ENCODE measurements around the gene RSPO4.

RSPO4 gene

DNA sequence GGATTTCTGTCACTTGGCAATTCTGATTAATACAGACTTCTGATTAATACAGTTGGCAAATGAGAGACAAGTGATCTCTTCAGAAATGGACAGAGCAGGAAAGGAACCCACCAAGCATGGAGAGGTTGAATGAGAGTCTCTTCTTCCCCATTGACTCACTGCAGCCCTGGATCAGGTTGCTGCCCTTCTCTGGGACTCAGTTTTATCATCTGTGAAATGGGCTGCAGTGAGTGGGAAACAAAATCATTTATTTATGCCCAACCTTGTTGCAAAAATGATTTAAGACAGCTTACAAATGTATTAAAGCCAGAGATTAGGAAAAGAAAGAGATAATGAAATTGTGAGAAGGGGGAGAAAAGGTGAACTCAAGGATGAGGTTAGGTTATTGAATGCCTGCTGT lies 20.8 kb upstream of the RSPO4 start:
- no peaks in the 10 kb centered on the region for H3K4me1 ChIP-seq (ENCODE audit: insufficient read depth, low read length)

DNA sequence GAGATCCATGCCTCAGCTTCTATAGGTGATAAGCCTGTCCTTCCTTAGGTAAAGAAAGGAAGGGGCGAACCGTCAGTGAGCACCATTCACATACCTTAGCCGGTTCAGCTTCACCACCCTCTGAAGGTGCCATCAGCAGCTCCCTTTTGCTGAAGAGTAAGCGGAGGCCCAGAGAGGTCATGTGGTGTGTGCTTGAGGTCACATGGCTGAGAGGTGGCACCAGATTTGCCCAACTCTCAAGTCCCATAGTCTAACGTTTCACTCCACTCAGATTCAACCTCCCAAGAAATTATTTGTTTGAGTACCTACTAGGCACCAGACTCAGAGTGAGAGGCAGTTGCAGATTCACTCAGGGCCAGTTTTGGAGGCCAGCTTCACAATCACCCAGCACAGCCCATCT lies 18.5 kb upstream of the RSPO4 start:
- Histone ChIP-seq H3K4me3 (ENCODE audit: low read length) (no peak overlapping the region), H3K4me1 (ENCODE audit: insufficient read depth, low read length) (no peaks in the 10 kb centered on the region), H3K36me3 (ENCODE audit: insufficient read depth, low read depth, low read length) (no peaks in the 10 kb centered on the region), H3K9me3 (ENCODE audit: insufficient read depth, low read depth, low read length) (no peaks in the 10 kb centered on the region), H3K9ac (ENCODE audit: low read depth, low read length) (no peak overlapping the region), H3K27me3 (ENCODE audit: insufficient read depth, low read length) (peaks cover 3% of the 10 kb centered on the region; the same call in 1 of the 2 replicates), H3K27ac (ENCODE audit: low read length) (no peak overlapping the region)

More for the DNA sequence above, 20.8 kb upstream of the RSPO4 start:
- 0 out of 2 replicates have a peak, but pooled peaks cover 3% of the 10 kb centered on the region for H3K27me3 ChIP-seq (ENCODE audit: insufficient read depth, low read length)
- no peak overlapping the region for H3K9ac ChIP-seq (ENCODE audit: low read depth, low read length)
- H3K9me3 ChIP-seq (ENCODE audit: insufficient read depth, low read depth, low read length): no peaks in the 10 kb centered on the region
- no peak overlapping the region for H3K27ac ChIP-seq (ENCODE audit: low read length)
- H3K36me3 ChIP-seq (ENCODE audit: insufficient read depth, low read depth, low read length): no peaks in the 10 kb centered on the region
- no peak overlapping the region for H3K4me3 ChIP-seq (ENCODE audit: low read length)

DNA sequence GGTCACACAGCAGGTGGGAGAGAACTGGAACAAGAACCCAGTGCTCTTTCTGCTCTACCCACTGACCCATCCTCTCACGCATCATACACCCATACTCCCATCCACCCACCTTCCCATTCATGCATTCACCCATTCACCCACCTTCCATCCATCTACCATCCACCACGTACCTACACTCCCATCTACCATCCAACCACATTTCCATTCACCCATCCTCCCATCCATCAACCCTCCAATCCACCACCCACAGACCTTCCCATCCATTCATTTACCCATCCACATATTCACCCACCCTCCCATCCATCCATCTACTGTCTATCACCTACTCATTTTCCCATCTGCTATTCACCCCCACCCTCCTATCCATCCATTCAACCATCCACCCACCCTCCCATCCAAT lies 17.2 kb upstream of the RSPO4 start:
- Histone ChIP-seq H3K9me3 (ENCODE audit: insufficient read depth, low read depth, low read length) (no peaks in the 10 kb centered on the region), H3K9ac (ENCODE audit: low read depth, low read length) (no peak overlapping the region), H3K36me3 (ENCODE audit: insufficient read depth, low read depth, low read length) (no peaks in the 10 kb centered on the region), H3K4me1 (ENCODE audit: insufficient read depth, low read length) (no peaks in the 10 kb centered on the region), H3K27me3 (ENCODE audit: insufficient read depth, low read length) (no peaks in the 10 kb centered on the region; the same call in 1 of the 2 replicates), H3K4me3 (ENCODE audit: low read length) (no peak overlapping the region), H3K27ac (ENCODE audit: low read length) (no peak overlapping the region)

DNA sequence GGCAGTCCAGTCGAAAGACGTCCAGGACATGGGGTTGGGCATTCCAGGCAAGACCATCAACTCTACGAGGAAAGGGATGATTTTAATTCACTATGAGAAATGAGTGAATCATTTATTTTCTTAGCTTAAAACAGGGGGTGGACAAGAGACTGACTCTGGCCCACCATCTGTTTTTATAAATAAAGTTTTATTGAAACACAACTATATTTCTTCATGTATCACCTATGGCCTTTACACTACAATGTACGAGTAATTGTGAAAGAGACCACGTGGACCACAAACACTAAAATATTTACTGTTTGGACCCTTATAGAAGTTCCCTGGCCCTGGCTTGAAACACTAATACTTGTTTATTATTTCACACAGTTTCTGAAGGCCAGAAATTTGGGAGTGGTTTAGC lies 15.6 kb upstream of the RSPO4 start:
- H3K36me3 ChIP-seq (ENCODE audit: insufficient read depth, low read depth, low read length): no peaks in the 10 kb centered on the region
- H3K27me3 ChIP-seq (ENCODE audit: insufficient read depth, low read length): no peaks in the 10 kb centered on the region; the same call in 1 of the 2 replicates
- H3K4me1 ChIP-seq (ENCODE audit: insufficient read depth, low read length): no peaks in the 10 kb centered on the region

DNA sequence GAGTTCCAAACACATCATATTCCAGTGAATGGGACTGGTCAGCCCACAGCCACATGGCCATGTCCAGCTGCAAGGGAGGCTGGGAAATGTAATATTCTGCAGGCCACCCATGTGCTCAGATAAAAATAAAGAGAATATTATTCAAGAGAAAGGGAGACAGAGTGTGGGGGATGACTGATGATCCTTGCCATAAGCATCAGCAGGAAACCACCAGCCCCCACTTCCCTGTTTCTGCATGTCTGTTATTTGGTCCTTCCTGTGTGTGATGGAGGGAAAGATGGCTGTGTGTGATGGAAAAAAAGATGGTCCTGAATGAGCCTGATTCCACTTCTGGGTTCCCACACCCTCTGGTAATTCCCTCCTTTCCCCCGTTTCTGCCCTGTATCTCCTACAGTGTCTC lies 13.1 kb upstream of the RSPO4 start:
- no peaks in the 10 kb centered on the region; the same call in 1 of the 2 replicates for H3K27me3 ChIP-seq (ENCODE audit: insufficient read depth, low read length)
- no peak overlapping the region for H3K4me3 ChIP-seq (ENCODE audit: low read length)
- no peaks in the 10 kb centered on the region for H3K4me1 ChIP-seq (ENCODE audit: insufficient read depth, low read length)
- H3K36me3 ChIP-seq (ENCODE audit: insufficient read depth, low read depth, low read length): no peaks in the 10 kb centered on the region
- no peak overlapping the region for H3K9ac ChIP-seq (ENCODE audit: low read depth, low read length)
- no peaks in the 10 kb centered on the region for H3K9me3 ChIP-seq (ENCODE audit: insufficient read depth, low read depth, low read length)
- H3K27ac ChIP-seq (ENCODE audit: low read length): no peak overlapping the region

More for the DNA sequence above, 15.6 kb upstream of the RSPO4 start:
- Histone ChIP-seq H3K9ac (ENCODE audit: low read depth, low read length) (no peak overlapping the region), H3K9me3 (ENCODE audit: insufficient read depth, low read depth, low read length) (no peaks in the 10 kb centered on the region), H3K4me3 (ENCODE audit: low read length) (no peak overlapping the region), H3K27ac (ENCODE audit: low read length) (no peak overlapping the region)

DNA sequence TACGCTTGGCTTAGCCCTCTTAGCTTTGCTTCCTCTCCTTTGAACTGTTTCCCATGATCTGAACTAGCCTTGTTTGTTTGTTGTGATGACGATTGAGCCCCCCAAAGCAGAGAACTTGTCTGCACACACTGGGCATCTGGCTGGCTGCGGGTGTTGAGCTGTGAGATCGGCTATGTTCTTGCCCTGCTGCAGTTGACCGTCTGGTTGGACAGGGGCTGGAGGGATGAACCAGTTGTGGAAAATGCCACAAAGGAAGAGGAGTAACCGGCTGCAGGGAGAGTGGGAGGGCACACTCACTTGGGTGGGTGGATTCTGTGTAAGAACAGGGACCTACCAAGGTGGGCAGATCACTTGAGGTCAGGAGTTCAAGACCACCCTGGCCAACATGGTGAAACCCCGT lies 12.4 kb upstream of the RSPO4 start:
- Histone ChIP-seq H3K9ac (ENCODE audit: low read depth, low read length) (no peak overlapping the region), H3K4me1 (ENCODE audit: insufficient read depth, low read length) (no peaks in the 10 kb centered on the region; the same call in 1 of the 2 replicates), H3K27me3 (ENCODE audit: insufficient read depth, low read length) (no peaks in the 10 kb centered on the region; the same call in 1 of the 2 replicates), H3K9me3 (ENCODE audit: insufficient read depth, low read depth, low read length) (no peaks in the 10 kb centered on the region), H3K36me3 (ENCODE audit: insufficient read depth, low read depth, low read length) (no peaks in the 10 kb centered on the region), H3K4me3 (ENCODE audit: low read length) (no peak overlapping the region), H3K27ac (ENCODE audit: low read length) (no peak overlapping the region)

DNA sequence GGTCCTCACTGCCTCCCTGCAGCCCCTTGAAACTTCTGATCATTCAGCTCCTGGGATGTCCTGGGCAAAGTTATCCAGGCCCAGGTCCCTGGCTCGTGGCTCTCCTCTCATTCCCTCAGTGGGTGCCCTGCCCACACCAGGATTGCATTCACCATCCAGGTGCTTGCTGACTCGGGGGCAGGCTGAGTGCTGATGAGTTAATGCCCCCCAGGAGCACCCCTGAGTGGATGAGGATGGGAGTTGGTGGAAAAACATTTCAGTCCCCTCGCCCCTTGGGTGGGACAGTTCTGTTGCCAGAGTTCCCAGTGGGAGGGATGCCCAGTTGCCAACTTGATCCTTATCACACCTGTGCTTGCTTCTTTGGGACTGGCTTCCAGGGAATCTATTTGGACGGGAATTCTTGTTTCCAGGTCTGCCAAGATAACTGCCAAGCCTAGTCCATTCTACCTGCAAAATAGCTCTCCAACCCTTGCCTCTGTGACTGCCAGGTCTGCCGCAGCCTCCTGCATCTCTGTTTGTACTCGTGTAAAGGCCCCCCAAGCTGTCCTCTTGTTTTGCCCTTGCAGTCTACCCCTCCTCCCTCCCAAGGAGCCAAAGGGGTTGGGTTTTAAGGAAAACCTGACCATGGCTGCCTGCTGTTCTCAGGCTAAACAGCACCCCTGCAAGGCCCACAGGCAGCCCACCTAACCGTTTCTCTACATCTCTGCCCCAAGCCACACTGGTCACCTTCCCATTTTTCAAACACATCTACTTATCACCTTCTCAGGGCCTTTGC lies 11.6 kb upstream of the RSPO4 start:
- no peak overlapping the region for H3K9ac ChIP-seq (ENCODE audit: low read depth, low read length)
- H3K27ac ChIP-seq (ENCODE audit: low read length): no peak overlapping the region
- no peaks in the 10 kb centered on the region for H3K9me3 ChIP-seq (ENCODE audit: insufficient read depth, low read depth, low read length)
- no peaks in the 10 kb centered on the region for H3K36me3 ChIP-seq (ENCODE audit: insufficient read depth, low read depth, low read length)
- H3K4me1 ChIP-seq (ENCODE audit: insufficient read depth, low read length): no peaks in the 10 kb centered on the region; the same call in 1 of the 2 replicates
- H3K27me3 ChIP-seq (ENCODE audit: insufficient read depth, low read length): no peaks in the 10 kb centered on the region; the same call in 1 of the 2 replicates
- no peak overlapping the region for H3K4me3 ChIP-seq (ENCODE audit: low read length)

DNA sequence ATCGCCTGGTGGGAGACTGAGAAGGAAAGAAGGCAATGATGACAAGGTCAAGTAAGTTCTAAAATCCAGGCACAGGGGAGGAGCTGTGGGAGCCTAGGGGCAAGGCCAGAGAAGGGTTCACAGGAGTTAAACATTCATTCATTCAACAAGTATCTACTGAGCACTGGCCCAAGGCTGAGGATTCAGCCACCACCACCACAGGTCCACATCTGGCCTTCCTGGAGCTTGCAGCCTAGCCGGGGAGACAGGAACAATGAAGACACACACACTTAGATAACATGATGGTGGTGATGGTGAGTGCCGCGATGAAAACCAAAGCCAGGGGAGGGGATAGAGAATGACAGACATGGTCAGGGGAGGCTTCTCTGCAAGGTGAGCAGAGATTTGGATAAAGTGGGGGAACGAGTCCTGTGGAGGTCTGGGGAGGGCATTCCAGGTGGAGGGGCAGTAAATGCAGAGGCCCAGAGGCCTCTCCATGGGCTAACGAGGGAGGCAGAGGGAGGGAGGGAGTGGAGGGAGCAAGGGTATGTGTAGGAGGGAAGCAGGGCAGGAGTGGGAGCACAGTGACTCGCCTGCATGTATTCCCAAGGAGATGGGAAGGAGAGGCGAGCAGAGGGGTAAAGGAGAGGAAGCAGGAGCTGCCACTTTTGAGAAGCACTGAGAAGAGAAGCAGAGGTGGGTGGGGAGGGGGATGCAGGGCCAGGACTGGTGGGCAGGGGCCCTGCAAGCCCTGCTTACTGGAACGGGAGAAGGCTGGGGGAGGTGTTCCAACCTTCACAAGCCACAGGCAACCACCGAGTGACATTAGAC lies 10.5 kb upstream of the RSPO4 start:
- H3K27me3 ChIP-seq (ENCODE audit: insufficient read depth, low read length): no peaks in the 10 kb centered on the region; the same call in 1 of the 2 replicates
- no peaks in the 10 kb centered on the region for H3K9me3 ChIP-seq (ENCODE audit: insufficient read depth, low read depth, low read length)
- no peaks in the 10 kb centered on the region; the same call in 1 of the 2 replicates for H3K4me1 ChIP-seq (ENCODE audit: insufficient read depth, low read length)
- H3K4me3 ChIP-seq (ENCODE audit: low read length): no peak overlapping the region
- H3K9ac ChIP-seq (ENCODE audit: low read depth, low read length): no peak overlapping the region
- H3K27ac ChIP-seq (ENCODE audit: low read length): no peak overlapping the region
- no peaks in the 10 kb centered on the region for H3K36me3 ChIP-seq (ENCODE audit: insufficient read depth, low read depth, low read length)

DNA sequence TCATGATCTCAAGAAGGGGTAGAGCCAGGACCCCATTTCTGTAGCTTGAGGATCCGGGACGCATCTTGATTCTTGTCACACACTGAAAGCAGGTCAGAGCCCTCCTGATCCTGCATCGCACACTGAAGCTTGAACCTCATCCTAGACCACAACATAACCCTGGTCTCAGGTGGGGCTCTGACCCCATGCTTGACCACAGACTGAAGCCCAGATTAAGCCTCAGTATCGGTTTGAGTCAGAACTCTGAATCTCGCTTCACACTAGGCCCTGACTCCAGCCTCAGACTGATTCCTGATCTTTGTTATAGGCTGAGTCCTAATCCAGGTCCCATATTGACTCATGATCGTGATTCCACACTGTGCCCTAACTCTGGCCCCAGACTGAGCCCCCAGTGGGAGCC lies 8.5 kb upstream of the RSPO4 start:
- no peaks in the 10 kb centered on the region; the same call in 1 of the 2 replicates for H3K4me1 ChIP-seq (ENCODE audit: insufficient read depth, low read length)
- no peaks in the 10 kb centered on the region for H3K27me3 ChIP-seq (ENCODE audit: insufficient read depth, low read length)
- no peak overlapping the region for H3K4me3 ChIP-seq (ENCODE audit: low read length)
- no peaks in the 10 kb centered on the region for H3K36me3 ChIP-seq (ENCODE audit: insufficient read depth, low read depth, low read length)
- no peaks in the 10 kb centered on the region for H3K9me3 ChIP-seq (ENCODE audit: insufficient read depth, low read depth, low read length)
- no peak overlapping the region for H3K27ac ChIP-seq (ENCODE audit: low read length)
- no peak overlapping the region for H3K9ac ChIP-seq (ENCODE audit: low read depth, low read length)

DNA sequence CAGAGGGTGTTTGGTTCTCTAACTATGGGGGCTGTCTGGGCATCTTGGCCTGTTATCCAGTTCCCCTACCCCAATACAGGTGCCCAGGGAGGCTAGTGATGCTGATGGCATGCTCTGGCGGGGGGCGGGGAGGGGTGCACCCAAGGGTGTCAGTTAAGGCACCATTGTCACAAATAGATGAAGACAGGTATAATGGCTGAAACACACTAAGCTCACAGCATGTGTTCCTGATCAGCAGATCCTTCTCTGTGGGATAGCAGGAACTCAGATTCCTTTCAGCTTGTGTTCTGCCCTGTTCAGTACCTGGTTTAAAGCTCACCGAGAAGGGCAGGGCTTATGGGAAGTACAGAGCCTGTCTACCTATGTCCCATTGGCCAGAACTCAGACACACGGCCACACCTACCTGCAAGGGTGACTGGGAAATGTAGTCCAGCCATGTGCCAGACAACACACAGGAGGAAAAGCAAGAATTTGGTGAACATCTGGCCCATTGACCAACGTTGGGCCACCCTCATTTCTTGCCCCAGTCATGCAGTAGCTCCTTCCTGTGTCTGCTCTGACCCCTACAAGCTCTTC lies 3.4 kb upstream of the RSPO4 start:
- no peak overlapping the region for H3K4me3 ChIP-seq (ENCODE audit: low read length)
- peaks cover 26% of the 10 kb centered on the region for H3K27me3 ChIP-seq (ENCODE audit: insufficient read depth, low read length)
- H3K9ac ChIP-seq (ENCODE audit: low read depth, low read length): no peak overlapping the region
- H3K4me1 ChIP-seq (ENCODE audit: insufficient read depth, low read length): no peaks in the 10 kb centered on the region; the same call in 1 of the 2 replicates
- no peaks in the 10 kb centered on the region for H3K9me3 ChIP-seq (ENCODE audit: insufficient read depth, low read depth, low read length)
- no peak overlapping the region for H3K27ac ChIP-seq (ENCODE audit: low read length)
- no peaks in the 10 kb centered on the region for H3K36me3 ChIP-seq (ENCODE audit: insufficient read depth, low read depth, low read length)

DNA sequence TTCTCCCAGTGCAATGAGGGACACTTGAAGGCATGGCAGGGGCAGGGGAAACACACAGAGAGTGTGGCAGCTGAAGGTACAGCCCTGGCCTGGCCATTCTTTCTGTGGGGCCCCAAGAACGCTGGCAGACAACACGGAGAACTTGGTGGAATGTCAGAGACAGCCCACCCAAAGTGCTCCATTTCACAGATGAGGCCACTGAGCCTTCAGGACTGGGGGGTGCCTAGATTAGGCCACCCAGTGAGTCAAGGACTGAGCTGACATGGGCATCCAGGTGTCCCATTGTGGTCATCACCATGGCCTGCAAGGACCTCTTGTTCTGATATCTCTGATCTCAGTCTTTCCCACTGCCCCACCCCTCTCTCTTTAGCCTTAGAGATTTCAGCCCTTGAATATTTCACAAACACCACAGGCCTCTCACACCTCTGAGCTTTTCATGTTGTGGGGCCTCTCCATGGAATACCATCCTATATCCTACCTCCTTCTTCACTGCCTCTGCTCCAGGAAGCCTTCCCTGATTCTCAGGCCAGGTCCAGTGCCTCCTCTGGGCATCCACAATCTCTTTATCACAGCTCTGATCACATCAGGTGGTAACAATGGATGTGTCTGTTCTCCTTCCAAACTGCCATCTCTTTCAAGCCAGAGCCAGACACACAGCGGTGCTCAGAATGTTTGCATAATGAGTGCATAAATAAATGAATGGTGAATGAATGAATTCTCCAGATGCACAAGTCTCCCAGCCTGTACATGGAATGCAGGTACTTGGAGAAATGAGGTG lies 2.0 kb upstream of the RSPO4 start:
- Histone ChIP-seq H3K9ac (ENCODE audit: low read depth, low read length) (no peak overlapping the region), H3K36me3 (ENCODE audit: insufficient read depth, low read depth, low read length) (no peaks in the 10 kb centered on the region), H3K27me3 (ENCODE audit: insufficient read depth, low read length) (peaks cover 32% of the 10 kb centered on the region), H3K4me3 (ENCODE audit: low read length) (no peak overlapping the region), H3K4me1 (ENCODE audit: insufficient read depth, low read length) (no peaks in the 10 kb centered on the region), H3K9me3 (ENCODE audit: insufficient read depth, low read depth, low read length) (no peaks in the 10 kb centered on the region), H3K27ac (ENCODE audit: low read length) (no peak overlapping the region)

Data from iPS-20b (cell line).